Osteoblast (primary cell): ENCODE measurements around the gene PGBD5. TPM values are rescaled to one million over a fixed set of nuclear protein-coding genes. Genes with fewer than 3 reads are reported as not detected.

Experiments used
- DNase-seq: peaks from one replicate; pipeline ENCODE4 v3.0.0; 2011; ENCODE audit warnings: low spot score, mixed read lengths; ENCODE audit not compliant: insufficient read length; ENCODE audit errors: missing footprints
- H2AFZ ChIP-seq: 2 replicates; pipeline ENCODE4 v1.6.0; 2011; ENCODE audit warnings: mild to moderate bottlenecking, low read length
- H3K27ac ChIP-seq: 2 replicates; pipeline ENCODE4 v1.5.1; 2011; ENCODE audit warnings: mild to moderate bottlenecking, low read depth, low read length, moderate library complexity
- H3K27me3 ChIP-seq: 2 replicates; pipeline ENCODE4 v1.6.0; 2012; ENCODE audit warnings: mild to moderate bottlenecking, control low read depth, inconsistent platforms, low read length, moderate library complexity; ENCODE audit not compliant: insufficient read depth
- H3K36me3 ChIP-seq: 2 replicates; pipeline ENCODE4 v1.5.1; 2011; ENCODE audit warnings: mild to moderate bottlenecking, low read length, control low read depth, moderate library complexity; ENCODE audit not compliant: insufficient read depth
- H3K4me1 ChIP-seq: 2 replicates; pipeline ENCODE4 v1.5.1; 2011; ENCODE audit warnings: mild to moderate bottlenecking, low read length, control low read depth, moderate library complexity; ENCODE audit not compliant: insufficient read depth
- H3K4me2 ChIP-seq: 2 replicates; pipeline ENCODE4 v1.6.0; 2011; ENCODE audit warnings: mild to moderate bottlenecking, low read length; ENCODE audit not compliant: insufficient read depth
- H3K4me3 ChIP-seq: fragments of 200-600 bp; sonication (generic); 3 replicates; pipeline ENCODE4 v1.5.1; 2012; ENCODE audit warnings: mild to moderate bottlenecking, low read length, inconsistent platforms; ENCODE audit not compliant: insufficient read depth
- H3K79me2 ChIP-seq: 2 replicates; pipeline ENCODE4 v1.6.0; 2012; ENCODE audit warnings: mild to moderate bottlenecking, low read length, control low read depth, inconsistent platforms; ENCODE audit not compliant: insufficient read depth
- H3K9me3 ChIP-seq: 2 replicates; pipeline ENCODE4 v1.5.1; 2011; ENCODE audit warnings: low read depth, low read length, control low read depth
- H4K20me1 ChIP-seq: 2 replicates; pipeline ENCODE4 v1.6.0; 2012; ENCODE audit warnings: mild to moderate bottlenecking, low read length, control low read depth; ENCODE audit not compliant: insufficient read depth
- total RNA-seq: library from RNA; depleted of rRNA; stranded (reverse); fragments of >200 nt; gene quantifications from 2 replicates; pipeline ENCODE4 v1.2.3, GENCODE V29; 2012
- TF ChIP-seq, protein P1 (sequence below): IDR thresholded peaks from 2 replicates; pipeline ENCODE4 v1.5.1; 2011; ENCODE audit warnings: mild to moderate bottlenecking, low read depth, low read length, moderate library complexity; ENCODE audit errors: extremely low read depth

Gene PGBD5
- total RNA-seq, 1 donor: under 0.01 TPM

GRCh38 chr1:230277201-230278025, 148.7 kb downstream of the PGBD5 start:
- Histone ChIP-seq H3K79me2 (no peaks in the 10 kb centered on the region), H2AFZ (no peak overlapping the region), H3K4me1 (no peaks in the 10 kb centered on the region), H3K27ac (no peak overlapping the region), H3K27me3 (no peaks in the 10 kb centered on the region), H3K4me3 (no peak overlapping the region), H3K4me2 (no peak overlapping the region), H3K9me3 (no peaks in the 10 kb centered on the region), H3K36me3 (peaks cover 56% of the 10 kb centered on the region), H4K20me1 (no peaks in the 10 kb centered on the region)
- no peak for DNase-seq
- TF ChIP-seq, protein P1, sequence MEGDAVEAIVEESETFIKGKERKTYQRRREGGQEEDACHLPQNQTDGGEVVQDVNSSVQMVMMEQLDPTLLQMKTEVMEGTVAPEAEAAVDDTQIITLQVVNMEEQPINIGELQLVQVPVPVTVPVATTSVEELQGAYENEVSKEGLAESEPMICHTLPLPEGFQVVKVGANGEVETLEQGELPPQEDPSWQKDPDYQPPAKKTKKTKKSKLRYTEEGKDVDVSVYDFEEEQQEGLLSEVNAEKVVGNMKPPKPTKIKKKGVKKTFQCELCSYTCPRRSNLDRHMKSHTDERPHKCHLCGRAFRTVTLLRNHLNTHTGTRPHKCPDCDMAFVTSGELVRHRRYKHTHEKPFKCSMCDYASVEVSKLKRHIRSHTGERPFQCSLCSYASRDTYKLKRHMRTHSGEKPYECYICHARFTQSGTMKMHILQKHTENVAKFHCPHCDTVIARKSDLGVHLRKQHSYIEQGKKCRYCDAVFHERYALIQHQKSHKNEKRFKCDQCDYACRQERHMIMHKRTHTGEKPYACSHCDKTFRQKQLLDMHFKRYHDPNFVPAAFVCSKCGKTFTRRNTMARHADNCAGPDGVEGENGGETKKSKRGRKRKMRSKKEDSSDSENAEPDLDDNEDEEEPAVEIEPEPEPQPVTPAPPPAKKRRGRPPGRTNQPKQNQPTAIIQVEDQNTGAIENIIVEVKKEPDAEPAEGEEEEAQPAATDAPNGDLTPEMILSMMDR: no peak

DNA sequence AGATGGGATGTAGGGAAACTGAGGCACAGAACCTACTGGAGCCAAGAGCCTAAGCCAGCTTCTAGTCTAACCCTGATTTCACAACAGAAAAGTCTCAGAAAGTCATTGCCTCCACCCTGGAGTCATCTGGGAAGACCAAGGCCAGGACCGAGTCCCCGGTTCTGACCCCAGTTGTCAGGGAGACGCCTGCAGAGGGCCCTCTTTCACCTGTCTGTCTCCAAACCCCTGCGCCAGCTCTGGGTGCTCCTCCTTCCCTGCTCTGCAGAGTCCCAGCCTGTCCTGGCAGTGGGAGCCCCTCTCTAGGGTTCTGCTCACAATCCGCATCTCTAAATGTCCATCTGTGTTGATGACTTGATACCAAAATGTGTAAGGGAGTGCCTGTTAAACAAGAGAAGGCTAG, 149.7 kb downstream of the PGBD5 start:
- H3K4me2 ChIP-seq: no peak overlapping the region
- H2AFZ ChIP-seq: no peak overlapping the region
- H3K79me2 ChIP-seq: no peaks in the 10 kb centered on the region
- H3K27me3 ChIP-seq: no peaks in the 10 kb centered on the region
- H3K27ac ChIP-seq: no peak overlapping the region
- H3K9me3 ChIP-seq: no peaks in the 10 kb centered on the region
- H3K36me3 ChIP-seq: peaks cover 55% of the 10 kb centered on the region
- no peaks in the 10 kb centered on the region for H4K20me1 ChIP-seq
- no peak overlapping the region for H3K4me3 ChIP-seq
- TF ChIP-seq, protein P1: no peak
- H3K4me1 ChIP-seq: no peaks in the 10 kb centered on the region
- no peak for DNase-seq

- DNase-seq: no peak
- H4K20me1 ChIP-seq: peaks cover 2% of the 10 kb centered on the region
- no peaks in the 10 kb centered on the region for H3K9me3 ChIP-seq
- peaks cover 10% of the 10 kb centered on the region for H3K4me1 ChIP-seq
- H2AFZ ChIP-seq: no peak overlapping the region
- H3K36me3 ChIP-seq: peaks cover 53% of the 10 kb centered on the region
- no peak overlapping the region for H3K27ac ChIP-seq
- no peaks in the 10 kb centered on the region for H3K79me2 ChIP-seq
- no peaks in the 10 kb centered on the region for H3K27me3 ChIP-seq
- TF ChIP-seq, protein P1: no peak
- no peak overlapping the region for H3K4me2 ChIP-seq
- no peak overlapping the region for H3K4me3 ChIP-seq
Observed at GRCh38 chr1:230274254-230274653, 151.9 kb downstream of the PGBD5 start.

DNA sequence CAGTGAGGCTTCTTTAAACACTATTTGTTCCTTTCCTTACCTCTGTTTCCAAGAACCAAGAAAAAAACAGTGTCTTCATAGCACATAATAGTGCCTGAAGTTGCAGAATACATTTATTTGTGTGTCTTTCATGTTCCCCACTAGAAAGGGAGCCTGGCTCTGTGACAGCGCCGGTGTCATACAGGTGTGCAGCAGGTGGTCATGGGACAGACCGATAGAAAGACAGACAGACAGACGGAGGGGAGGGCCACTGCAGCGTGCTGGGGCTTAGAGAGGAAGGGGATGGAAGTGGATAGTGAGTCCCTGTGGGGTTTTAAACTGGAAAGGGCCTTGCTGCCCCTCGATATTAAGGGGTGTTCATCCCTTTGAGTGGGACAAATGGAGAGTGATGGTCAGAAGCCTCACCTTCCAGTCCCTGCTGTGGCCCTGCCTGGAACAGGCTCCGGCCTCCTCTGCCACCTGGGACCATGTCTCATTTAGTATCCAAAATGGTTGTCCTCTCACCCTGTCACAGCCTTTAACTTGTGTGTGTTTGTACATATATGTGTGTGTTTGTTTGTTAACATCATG, 152.9 kb downstream of the PGBD5 start:
- H3K36me3 ChIP-seq: peaks cover 44% of the 10 kb centered on the region

More for the DNA sequence above, 152.9 kb downstream of the PGBD5 start:
- no peaks in the 10 kb centered on the region for H3K79me2 ChIP-seq
- no peaks in the 10 kb centered on the region for H3K27me3 ChIP-seq
- no peak overlapping the region for H3K4me3 ChIP-seq
- no peak overlapping the region for H3K27ac ChIP-seq
- peaks cover 10% of the 10 kb centered on the region for H3K4me1 ChIP-seq
- DNase-seq: no peak
- TF ChIP-seq, protein P1: no peak
- no peak overlapping the region for H3K4me2 ChIP-seq
- H4K20me1 ChIP-seq: peaks cover 3% of the 10 kb centered on the region
- H3K9me3 ChIP-seq: no peaks in the 10 kb centered on the region
- H2AFZ ChIP-seq: no peak overlapping the region
